Activated T-helper 1 cell treated with anti-CD3 and anti-CD28 coated beads, Interleukin-12 subunit alpha, Interleukin-12 subunit beta, Interleukin-2, Interleukin-4 antibody, amounts not matched to agents 30 ng/mL and 10 ng/mL and 1 ng/mL, durations not matched to agents 14 hours and 24 hours and 36 hours (primary cell): ENCODE measurements around the gene RASIP1. TPM values are rescaled to one million over a fixed set of nuclear protein-coding genes. Genes with fewer than 3 reads are reported as not detected.

Experiments used
- DNase-seq: peaks from one replicate; pipeline ENCODE4 v3.0.0; 2021; ENCODE audit warnings: low spot score
- H3K27ac Mint-ChIP-seq: one replicate; pipeline ENCODE4 v1.8.0; 2021; ENCODE audit warnings: mild to moderate bottlenecking, mixed read lengths
- H3K27me3 Mint-ChIP-seq: one replicate; pipeline ENCODE4 v1.8.0; 2022; ENCODE audit warnings: mild to moderate bottlenecking, moderate library complexity, mixed read lengths; ENCODE audit not compliant: insufficient read depth
- H3K36me3 Mint-ChIP-seq: one replicate; pipeline ENCODE4 v1.8.0; 2021; ENCODE audit warnings: low read depth, mixed read lengths
- H3K4me1 Mint-ChIP-seq: one replicate; pipeline ENCODE4 v1.8.0; 2021; ENCODE audit warnings: low read depth, mixed read lengths
- H3K4me3 Mint-ChIP-seq: one replicate; pipeline ENCODE4 v1.8.0; 2021; ENCODE audit warnings: mild to moderate bottlenecking, moderate library complexity, mixed read lengths
- H3K9me3 Mint-ChIP-seq: one replicate; pipeline ENCODE4 v1.8.0; 2021; ENCODE audit warnings: mixed read lengths
- intact Hi-C: fragments of 100-400 bp; cut with micrococcal nuclease; formaldehyde crosslinking; loops from one replicate; pipeline ENCODE4 v1.15.1; 2024
- total RNA-seq: library from RNA; stranded (reverse); gene quantifications from 2 replicates; pipeline ENCODE4 v1.2.3, GENCODE V29; 2022

Gene RASIP1
- total RNA-seq, 1 donor from 2014 or later = 0.44 TPM

GRCh38 chr19:48750771-48751504 is 10.5 kb upstream of the RASIP1 start:
- no peak for DNase-seq
- Mint-ChIP-seq H3K9me3 (no peaks in the 10 kb centered on the region), H3K4me1 (peaks cover 17% of the 10 kb centered on the region), H3K4me3 (peak overlapping the region; percentile 20), H3K36me3 (no peaks in the 10 kb centered on the region), H3K27ac (peak overlapping the region; percentile 27), H3K27me3 (peaks cover 24% of the 10 kb centered on the region)
- intact Hi-C loops = no loop called here

GRCh38 chr19:48750351-48750750 is 9.9 kb upstream of the RASIP1 start:
- no peaks in the 10 kb centered on the region for H3K9me3 Mint-ChIP-seq
- peaks cover 23% of the 10 kb centered on the region for H3K4me1 Mint-ChIP-seq
- no peak overlapping the region for H3K4me3 Mint-ChIP-seq
- peaks cover 21% of the 10 kb centered on the region for H3K27me3 Mint-ChIP-seq
- no peak overlapping the region for H3K27ac Mint-ChIP-seq
- intact Hi-C loops = no loop called here
- H3K36me3 Mint-ChIP-seq = no peaks in the 10 kb centered on the region
- DNase-seq = no peak

- intact Hi-C loops = loop anchor here (10.0 kb wide), 1 partner anchor 335 kb away; no protein-coding TSS in a partner anchor
- Mint-ChIP-seq H3K27me3 (peaks cover 21% of the 10 kb centered on the region), H3K4me1 (peaks cover 27% of the 10 kb centered on the region), H3K36me3 (no peaks in the 10 kb centered on the region), H3K9me3 (no peaks in the 10 kb centered on the region), H3K27ac (no peak overlapping the region), H3K4me3 (no peak overlapping the region)
- no peak for DNase-seq
These were observed 9.3 kb upstream of the RASIP1 start for GRCh38 chr19:48749571-48750198.

GRCh38 chr19:48746738-48747575 is 6.5 kb upstream of the RASIP1 start, which contains the start of gene IZUMO1:
Gene IZUMO1, minus strand, starts transcription at chr19:48746909. Its CDS starts 1,050 bp downstream, at chr19:48745859.
- Mint-ChIP-seq H3K9me3 (no peaks in the 10 kb centered on the region), H3K4me1 (peaks cover 17% of the 10 kb centered on the region), H3K36me3 (no peaks in the 10 kb centered on the region), H3K27ac (peak within 1 kb of the TSS; percentile 12), H3K27me3 (peaks cover 4% of the 10 kb centered on the region), H3K4me3 (peak within 1 kb of the TSS; percentile 63)
- intact Hi-C loops = loop anchor here (1.0 to 10.0 kb wide), 4 partner anchors 9 to 332 kb away; partner anchors contain the start of genes GYS1 and RUVBL2
- peak; percentile 62 for DNase-seq

- no peak overlapping the region for H3K4me3 Mint-ChIP-seq
- peak overlapping the region; percentile 6 for H3K27ac Mint-ChIP-seq
- DNase-seq = no peak
- no peaks in the 10 kb centered on the region for H3K36me3 Mint-ChIP-seq
- H3K27me3 Mint-ChIP-seq = peaks cover under 1% of the 10 kb centered on the region
- peaks cover 24% of the 10 kb centered on the region for H3K4me1 Mint-ChIP-seq
- intact Hi-C loops = loop anchor here (2.0 to 10.0 kb wide), 2 partner anchors 247 to 331 kb away; partner anchors contain the start of genes GYS1 and RUVBL2
- no peaks in the 10 kb centered on the region for H3K9me3 Mint-ChIP-seq
These were observed 5.7 kb upstream of the RASIP1 start for GRCh38 chr19:48746110-48746509.

GRCh38 chr19:48745208-48745995 is 5.0 kb upstream of the RASIP1 start:
- Mint-ChIP-seq H3K27ac (peak overlapping the region; percentile 34), H3K9me3 (no peaks in the 10 kb centered on the region), H3K4me1 (peaks cover 25% of the 10 kb centered on the region), H3K4me3 (no peak overlapping the region), H3K36me3 (no peaks in the 10 kb centered on the region), H3K27me3 (no peaks in the 10 kb centered on the region)
- DNase-seq = peak; percentile 32
- intact Hi-C loops = loop anchor here (1.0 to 10.0 kb wide), 3 partner anchors 24 to 331 kb away; no protein-coding TSS in a partner anchor

GRCh38 chr19:48742096-48742495 is 1.7 kb upstream of the RASIP1 start:
- no peaks in the 10 kb centered on the region for H3K36me3 Mint-ChIP-seq
- DNase-seq = no peak
- H3K27ac Mint-ChIP-seq = no peak overlapping the region
- no peaks in the 10 kb centered on the region for H3K27me3 Mint-ChIP-seq
- peaks cover 29% of the 10 kb centered on the region for H3K4me1 Mint-ChIP-seq
- H3K9me3 Mint-ChIP-seq = no peaks in the 10 kb centered on the region
- H3K4me3 Mint-ChIP-seq = no peak overlapping the region
- intact Hi-C loops = loop anchor here (10.0 kb wide), 1 partner anchor 327 kb away; no protein-coding TSS in a partner anchor

GRCh38 chr19:48741129-48741999 is 954 bp upstream of the RASIP1 start:
- intact Hi-C loops = loop anchor here (10.0 kb wide), 1 partner anchor 327 kb away; no protein-coding TSS in a partner anchor
- DNase-seq = no peak
- Mint-ChIP-seq H3K4me1 (peaks cover 28% of the 10 kb centered on the region), H3K27me3 (no peaks in the 10 kb centered on the region), H3K9me3 (no peaks in the 10 kb centered on the region), H3K27ac (no peak overlapping the region), H3K36me3 (no peaks in the 10 kb centered on the region), H3K4me3 (no peak overlapping the region)

- DNase-seq = no peak
- Mint-ChIP-seq H3K36me3 (no peaks in the 10 kb centered on the region), H3K9me3 (no peaks in the 10 kb centered on the region), H3K4me3 (peak overlapping the region; percentile 26), H3K4me1 (peaks cover 13% of the 10 kb centered on the region), H3K27ac (no peak overlapping the region), H3K27me3 (no peaks in the 10 kb centered on the region)
- intact Hi-C loops = loop anchor here (2.0 to 10.0 kb wide), 4 partner anchors 65 to 325 kb away; partner anchors contain the start of genes BCAT2 and HSD17B14
These were observed 826 bp downstream of the RASIP1 start for GRCh38 chr19:48739404-48740163.

- H3K4me1 Mint-ChIP-seq = peaks cover 13% of the 10 kb centered on the region
These were observed 1.6 kb downstream of the RASIP1 start for GRCh38 chr19:48738557-48739403.

More at GRCh38 chr19:48738557-48739403, 1.6 kb downstream of the RASIP1 start:
- intact Hi-C loops = loop anchor here (1.0 to 2.0 kb wide), 8 partner anchors 9 to 245 kb away; partner anchors contain the start of genes BCAT2, CA11 and HSD17B14
- H3K36me3 Mint-ChIP-seq = no peaks in the 10 kb centered on the region
- peak; percentile 85 for DNase-seq
- H3K4me3 Mint-ChIP-seq = peak overlapping the region; percentile 64
- peak overlapping the region; percentile 52 for H3K27ac Mint-ChIP-seq
- no peaks in the 10 kb centered on the region for H3K9me3 Mint-ChIP-seq
- H3K27me3 Mint-ChIP-seq = no peaks in the 10 kb centered on the region
